Pancreas (tissue), 10 donors: ENCODE results near the gene CHCHD3. TPM values are rescaled to one million over a fixed set of nuclear protein-coding genes. Genes with fewer than 3 reads are reported as not detected.
A peak's percentile ranks its signal among the peaks of the same experiment; 100 is the strongest.

Experiments used
- ATAC-seq, 4 donors: fragments of 200-7000 bp; cut with Tn5 transposase; one replicate each; pipeline versions ENCODE4 v1.8.0 to v1.9.1; 2020; ENCODE audit warnings: mild to moderate bottlenecking in 4 of 4, moderate library complexity in 4 of 4
- DNase-seq, 6 donors: peaks; one replicate each; pipeline ENCODE4 v3.0.0-alpha.2; 2020
- FAIRE-seq: peaks from 2 replicates; lab custom pipeline; 2012; peaks lifted over from hg19 to GRCh38; lab: Jason Lieb, UNC
- H3K27ac ChIP-seq, 4 donors: fragments of 200-600 bp; sonication (generic); 1 replicate in 3 of 4; 2 replicates in 1 of 4; pipeline versions ENCODE4 v1.5.0 to v1.8.0; 2020
- H3K27me3 ChIP-seq, 4 donors: fragments of 200-600 bp; one replicate each; pipeline ENCODE4 v1.8.0; 2021
- H3K36me3 ChIP-seq, 3 donors: fragments of 200-600 bp; sonication (generic) in 1 of 3; one replicate each; pipeline versions ENCODE4 v1.5.0 to v1.8.0; 2020 to 2021
- H3K4me1 ChIP-seq, 3 donors: fragments of 200-600 bp; one replicate each; pipeline ENCODE4 v1.8.0; 2021
- H3K4me3 ChIP-seq, 4 donors: fragments of 200-600 bp; sonication (generic) in 2 of 4; one replicate each; pipeline versions ENCODE4 v1.5.0 to v1.8.0; 2020 to 2021
- H3K9me3 ChIP-seq, 4 donors: fragments of 200-600 bp; one replicate each; pipeline ENCODE4 v1.8.0; 2021
- WGBS, 2 donors: extraction: QIAGEN DNeasy Blood & Tissue Kit; methylation state at CpG; one replicate each; pipeline ENCODE4 v1.1.7; 2013; 5-methylcytosine and 5-hydroxymethylcytosine counted together
- intact Hi-C, 3 donors: fragments of 100-400 bp; cut with DNase I; formaldehyde crosslinking; loops; one replicate each; pipeline versions ENCODE4 v1.11.1 to v1.14.2; 2022
- polyA plus RNA-seq, 2 donors: library from polyadenylated mRNA; stranded (reverse); fragments of 200-250 nt; gene quantifications; one replicate each; pipeline ENCODE4 v1.2.3, GENCODE V29; 2013
- total RNA-seq, 6 donors: library from RNA; stranded (reverse); fragmentation: NEBNext Ultra II Directional in 4 of 6; extraction: Animal tissue kit (Norgen Biotek cat#: 25700) in 4 of 6; gene quantifications; one replicate each; pipeline versions ENCODE4 v1.2.1 to v1.2.4, GENCODE V29; 2021 to 2023
- TF ChIP-seq, protein P1 (sequence below), 4 donors: fragments of 200-600 bp; sonication (generic) in 3 of 4; IDR thresholded peaks; one replicate each; pipeline versions ENCODE4 v1.5.0 to v1.8.0; 2021; ENCODE audit warnings: antibody characterized with exemption in 4 of 4
- donor health status: healthy with polysubstance abuse.
- donor health status: DM: no; HTN: no; CAD: no; lungs with moderate emphysema.
- donor health status: DM: no; HTN: no; CAD: no.
- donor health status: control.
- donor health status: control.
- donor health status: Bipolar disorder and iron deficiency.
- donor health status: DM: yes; HTN: yes; CAD: no.
- donor health status: DM: no; HTN: no; CAD: no.
- donor health status: DM: no; HTN: no; CAD: no.
- donor health status: DM: yes; HTN: yes; CAD: no.

CHCHD3 gene
- total and polyA plus RNA-seq, 8 donors = 7.9 to 23.2 (median 19.3) TPM

DNA sequence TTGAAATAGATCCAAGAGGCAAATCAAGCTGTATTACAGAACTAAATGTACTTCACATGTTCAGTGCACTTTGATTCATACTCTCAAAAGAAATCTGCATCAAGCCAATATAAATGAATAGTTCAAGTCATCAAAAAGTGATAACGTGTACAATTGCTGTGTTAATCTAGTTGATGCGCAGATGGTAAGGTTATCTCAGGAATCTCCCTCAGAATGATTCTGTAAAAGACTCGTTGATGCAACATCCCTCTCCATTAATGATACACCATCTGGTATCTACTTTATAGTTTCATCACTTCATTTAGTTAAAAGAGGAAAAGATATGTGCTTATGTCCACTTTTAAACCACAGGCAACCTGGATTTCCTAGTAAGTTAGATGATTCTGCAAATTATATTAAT is 200.6 kb downstream of the CHCHD3 start:
- FAIRE-seq (no peak), ATAC-seq (no peak), DNase-seq (no peak)
- Histone ChIP-seq H3K9me3 (no peaks in the 10 kb centered on the region), H3K36me3 (no peaks in the 10 kb centered on the region), H3K27ac (no peak overlapping the region), H3K4me3 (no peak overlapping the region), H3K4me1 (no peaks in the 10 kb centered on the region), H3K27me3 (no peaks in the 10 kb centered on the region)
- TF ChIP-seq, protein P1, sequence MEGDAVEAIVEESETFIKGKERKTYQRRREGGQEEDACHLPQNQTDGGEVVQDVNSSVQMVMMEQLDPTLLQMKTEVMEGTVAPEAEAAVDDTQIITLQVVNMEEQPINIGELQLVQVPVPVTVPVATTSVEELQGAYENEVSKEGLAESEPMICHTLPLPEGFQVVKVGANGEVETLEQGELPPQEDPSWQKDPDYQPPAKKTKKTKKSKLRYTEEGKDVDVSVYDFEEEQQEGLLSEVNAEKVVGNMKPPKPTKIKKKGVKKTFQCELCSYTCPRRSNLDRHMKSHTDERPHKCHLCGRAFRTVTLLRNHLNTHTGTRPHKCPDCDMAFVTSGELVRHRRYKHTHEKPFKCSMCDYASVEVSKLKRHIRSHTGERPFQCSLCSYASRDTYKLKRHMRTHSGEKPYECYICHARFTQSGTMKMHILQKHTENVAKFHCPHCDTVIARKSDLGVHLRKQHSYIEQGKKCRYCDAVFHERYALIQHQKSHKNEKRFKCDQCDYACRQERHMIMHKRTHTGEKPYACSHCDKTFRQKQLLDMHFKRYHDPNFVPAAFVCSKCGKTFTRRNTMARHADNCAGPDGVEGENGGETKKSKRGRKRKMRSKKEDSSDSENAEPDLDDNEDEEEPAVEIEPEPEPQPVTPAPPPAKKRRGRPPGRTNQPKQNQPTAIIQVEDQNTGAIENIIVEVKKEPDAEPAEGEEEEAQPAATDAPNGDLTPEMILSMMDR (IDR thresholded peaks at IDR 0.05) = no peak
- intact Hi-C loops = no loop called here
- WGBS, 2 donors = 88% methylated on average over 3 of the region's 3 CpGs

DNA sequence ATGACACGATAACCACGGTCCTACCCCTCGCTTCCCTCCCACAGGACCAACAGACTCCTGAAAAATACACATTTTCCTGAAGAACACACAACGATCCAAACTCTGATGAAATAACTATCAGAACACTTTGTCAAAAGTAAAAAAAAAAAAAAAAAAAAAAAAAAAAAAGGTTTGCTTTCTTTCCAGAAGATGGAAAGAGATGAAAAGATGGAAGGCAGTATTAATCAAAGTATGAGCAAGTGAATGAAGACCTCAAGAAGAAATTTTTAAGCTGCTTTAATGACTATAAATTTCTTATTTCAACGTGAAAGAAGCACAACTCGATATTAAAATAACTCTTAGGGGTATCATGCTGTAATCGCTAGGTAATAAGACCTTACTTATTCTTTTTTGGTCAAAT is 202.3 kb downstream of the CHCHD3 start:
- no peak overlapping the region for H3K27ac ChIP-seq
- intact Hi-C loops = no loop called here
- H3K4me3 ChIP-seq = no peak overlapping the region
- FAIRE-seq = no peak
- no peaks in the 10 kb centered on the region for H3K9me3 ChIP-seq
- TF ChIP-seq, protein P1 (IDR thresholded peaks at IDR 0.05) = no peak
- no peaks in the 10 kb centered on the region for H3K27me3 ChIP-seq
- no peak for DNase-seq
- H3K36me3 ChIP-seq = no peaks in the 10 kb centered on the region
- no peak for ATAC-seq
- no peaks in the 10 kb centered on the region for H3K4me1 ChIP-seq
- WGBS, 2 donors = 95 to 98% methylated on average over 7 of the region's 7 CpGs

DNA sequence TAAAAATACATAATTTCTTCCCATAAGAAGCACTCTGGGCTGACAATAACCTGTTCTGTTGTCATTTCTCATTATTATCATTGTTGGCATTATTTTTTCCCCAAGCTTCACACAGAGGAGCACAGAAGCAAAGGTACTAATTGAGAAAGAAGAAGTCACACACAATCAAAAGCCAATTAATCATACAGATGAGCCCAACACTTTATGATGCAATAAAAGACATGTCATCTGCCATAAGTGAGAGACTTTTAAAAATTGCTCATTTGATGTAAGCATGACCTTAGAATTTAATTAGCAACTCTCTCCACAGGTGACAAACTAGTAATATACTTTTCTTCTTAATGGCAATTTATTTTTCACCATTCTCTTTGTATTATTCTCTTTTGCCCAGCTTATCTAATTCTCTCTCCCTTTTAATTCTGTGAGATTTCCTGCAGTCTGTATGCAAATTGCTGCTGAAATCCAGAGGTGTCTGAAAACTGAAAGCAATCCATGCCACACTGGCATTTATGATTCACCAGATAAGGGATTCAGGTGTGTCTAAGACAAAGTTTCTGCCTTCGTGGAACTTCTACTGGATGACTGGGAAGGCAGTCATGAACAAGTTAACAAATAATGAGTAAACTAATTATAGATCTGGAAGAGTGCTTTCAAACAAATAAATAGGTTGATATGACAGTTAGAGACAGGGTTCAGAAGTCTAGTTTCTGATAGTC is 203.5 kb downstream of the CHCHD3 start:
- H3K4me3 ChIP-seq = no peak overlapping the region
- TF ChIP-seq, protein P1 (IDR thresholded peaks at IDR 0.05) = no peak
- no peak for ATAC-seq
- WGBS, 2 donors = 41 to 49% methylated on average over 1 of the region's 1 CpG
- DNase-seq = no peak
- H3K27me3 ChIP-seq = no peaks in the 10 kb centered on the region
- intact Hi-C loops = no loop called here
- no peaks in the 10 kb centered on the region for H3K4me1 ChIP-seq
- FAIRE-seq = no peak
- no peaks in the 10 kb centered on the region for H3K36me3 ChIP-seq
- no peak overlapping the region for H3K27ac ChIP-seq
- H3K9me3 ChIP-seq = no peaks in the 10 kb centered on the region

DNA sequence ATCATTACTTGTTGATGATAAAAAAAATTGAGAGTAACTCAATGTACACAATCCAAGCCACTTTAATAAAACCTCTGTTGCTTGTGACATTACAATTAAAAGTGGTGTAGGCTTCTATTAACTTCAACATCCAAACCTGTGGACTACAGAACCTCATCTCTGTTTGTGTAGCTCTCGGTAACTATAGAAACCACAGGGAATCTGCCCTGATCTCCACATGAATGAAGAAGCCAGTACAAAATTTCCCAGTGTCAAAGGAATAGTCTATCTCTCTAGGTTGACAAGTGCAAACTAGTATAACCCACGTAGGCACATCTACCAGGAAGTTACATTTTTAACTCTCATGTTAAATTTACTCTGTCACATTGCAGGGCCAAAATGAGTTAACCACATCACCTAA is 204.3 kb downstream of the CHCHD3 start:
- peak in 1 of 4 donors; percentile 50 for ATAC-seq
- Histone ChIP-seq H3K9me3 (no peaks in the 10 kb centered on the region), H3K27me3 (no peaks in the 10 kb centered on the region), H3K4me3 (no peak overlapping the region), H3K36me3 (no peaks in the 10 kb centered on the region), H3K4me1 (no peaks in the 10 kb centered on the region), H3K27ac (no peak overlapping the region)
- WGBS, 2 donors = 75% methylated on average over 2 of the region's 2 CpGs
- FAIRE-seq = no peak
- TF ChIP-seq, protein P1 (IDR thresholded peaks at IDR 0.05) = no peak
- DNase-seq = no peak
- intact Hi-C loops = no loop called here

DNA sequence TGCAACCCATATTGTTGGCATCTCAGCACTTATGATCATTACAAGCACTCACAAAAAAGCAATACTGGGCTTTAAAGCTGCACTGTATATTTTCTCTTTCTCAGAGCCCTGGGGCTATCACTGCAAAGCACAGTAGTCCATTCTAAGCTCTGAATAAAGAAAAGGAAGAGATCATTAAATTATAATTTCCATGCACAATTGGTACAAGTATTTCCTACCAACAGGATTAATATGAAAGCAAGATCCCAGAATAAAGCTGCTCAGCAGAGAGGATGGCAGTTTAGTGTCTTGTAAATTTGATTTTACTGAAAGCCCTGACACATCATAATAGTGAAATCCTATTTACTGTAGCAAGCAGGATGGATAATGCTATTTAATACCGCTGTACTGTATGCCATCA is 205.3 kb downstream of the CHCHD3 start:
- TF ChIP-seq, protein P1 (IDR thresholded peaks at IDR 0.05) = no peak
- no peak overlapping the region for H3K27ac ChIP-seq

More for the DNA sequence above, 205.3 kb downstream of the CHCHD3 start:
- DNase-seq (no peak), FAIRE-seq (no peak), ATAC-seq (no peak)
- H3K27me3 ChIP-seq = no peaks in the 10 kb centered on the region
- intact Hi-C loops = no loop called here
- no peak overlapping the region for H3K4me3 ChIP-seq
- no peaks in the 10 kb centered on the region for H3K4me1 ChIP-seq
- H3K36me3 ChIP-seq = no peaks in the 10 kb centered on the region
- WGBS, 2 donors = 92 to 95% methylated on average over 1 of the region's 1 CpG
- H3K9me3 ChIP-seq = no peaks in the 10 kb centered on the region
